Measurements from ENCODE around the gene PAM16.

Gene PAM16

GRCh38 chr16:4301968-4302367 lies 49.2 kb downstream of the PAM16 start:
- Histone ChIP-seq H3K4me3 (no peak overlapping the region), H3K9me3 (no peaks in the 10 kb centered on the region), H3K27ac (no peak overlapping the region), H3K36me3 (no peaks in the 10 kb centered on the region), H3K4me1 (peaks cover 4 to 24% (median 17%) of the 10 kb centered on the region in 4 donors), H3K27me3 (no peaks in the 10 kb centered on the region)
- intact Hi-C loops (cut with DNase I; ENCODE audit: low total_unique reads): no loop called here
- TF ChIP-seq CTCF (IDR thresholded peaks at IDR 0.05): no peak
- no peak for DNase-seq

GRCh38 chr16:4301177-4301576 lies 49.9 kb downstream of the PAM16 start:
- intact Hi-C loops (cut with DNase I; ENCODE audit: low total_unique reads): no loop called here
- no peak for TF ChIP-seq CTCF (IDR thresholded peaks at IDR 0.05)
- DNase-seq: no peak
- Histone ChIP-seq H3K27ac (no peak overlapping the region), H3K36me3 (no peaks in the 10 kb centered on the region), H3K4me1 (peaks cover 4 to 17% (median 13%) of the 10 kb centered on the region in 4 donors), H3K4me3 (no peak overlapping the region), H3K27me3 (no peaks in the 10 kb centered on the region), H3K9me3 (no peaks in the 10 kb centered on the region)

GRCh38 chr16:4298761-4299522 lies 52.2 kb downstream of the PAM16 start:
- peak in 1 of 2 donors; percentile 84 for DNase-seq
- intact Hi-C loops (cut with DNase I; ENCODE audit: low total_unique reads): no loop called here
- peak overlapping the region in 1 of 2 donors; percentile 10 for H3K4me3 ChIP-seq

GRCh38 chr16:4297480-4297879 lies 53.6 kb downstream of the PAM16 start:
- Histone ChIP-seq H3K27ac (no peak overlapping the region), H3K4me1 (peaks cover 4 to 40% (median 32%) of the 10 kb centered on the region in 4 donors), H3K36me3 (no peaks in the 10 kb centered on the region), H3K9me3 (no peaks in the 10 kb centered on the region), H3K27me3 (no peaks in the 10 kb centered on the region), H3K4me3 (no peak overlapping the region)
- no peak for DNase-seq
- intact Hi-C loops (cut with DNase I; ENCODE audit: low total_unique reads): no loop called here
- no peak for TF ChIP-seq CTCF (IDR thresholded peaks at IDR 0.05)

More at GRCh38 chr16:4298761-4299522, 52.2 kb downstream of the PAM16 start:
- Histone ChIP-seq H3K36me3 (no peaks in the 10 kb centered on the region), H3K27me3 (no peaks in the 10 kb centered on the region), H3K9me3 (no peaks in the 10 kb centered on the region), H3K4me1 (peaks cover 4 to 25% (median 19%) of the 10 kb centered on the region in 4 donors), H3K27ac (peak overlapping the region; percentile 69 to 75)
- TF ChIP-seq CTCF (IDR thresholded peaks at IDR 0.05): no peak

GRCh38 chr16:4295581-4295980 lies 55.5 kb downstream of the PAM16 start:
- H3K9me3 ChIP-seq: no peaks in the 10 kb centered on the region
- no peak for DNase-seq
- peaks cover 4 to 59% (median 42%) of the 10 kb centered on the region in 4 donors for H3K4me1 ChIP-seq
- H3K27me3 ChIP-seq: no peaks in the 10 kb centered on the region
- no peak overlapping the region for H3K27ac ChIP-seq
- intact Hi-C loops (cut with DNase I; ENCODE audit: low total_unique reads): no loop called here
- no peak overlapping the region for H3K4me3 ChIP-seq
- TF ChIP-seq CTCF (IDR thresholded peaks at IDR 0.05): no peak
- H3K36me3 ChIP-seq: no peaks in the 10 kb centered on the region
